ENCODE results near the gene GFM1.

Gene GFM1

GRCh38 chr3:158658889-158659288, 14.6 kb downstream of the GFM1 start:
- Histone ChIP-seq H3K27me3 (ENCODE audit: insufficient read depth, poor library complexity, severe bottlenecking) (no peaks in the 10 kb centered on the region), H3K27ac (replicated peaks) (no peak overlapping the region), H3K4me3 (replicated peaks; ENCODE audit: insufficient read depth, low read length) (no peak overlapping the region)
- TF ChIP-seq POLR2AphosphoS5 (IDR thresholded peaks at IDR 0.05; ENCODE audit: low read depth) = no peak
- no peak for TF ChIP-seq REST (IDR thresholded peaks at IDR 0.05; ENCODE audit: insufficient replicate concordance, low read depth)
- no peak for TF ChIP-seq GABPA (IDR thresholded peaks at IDR 0.05; ENCODE audit: low read depth)
- TF ChIP-seq SPI1 (IDR thresholded peaks at IDR 0.05; ENCODE audit: borderline replicate concordance, low read depth) = no peak
- no peak for TF ChIP-seq CTCF (IDR thresholded peaks at IDR 0.05; ENCODE audit: insufficient read depth, low read length)
- DNase-seq (ENCODE audit: low read depth in 1 of 2, low spot score in 1 of 2) = no peak

- DNase-seq (ENCODE audit: low read depth in 1 of 2, low spot score in 1 of 2) = peak in 1 of 2 experiments; percentile 69
- H3K27ac ChIP-seq (replicated peaks) = no peak overlapping the region
- no peak for TF ChIP-seq GABPA (IDR thresholded peaks at IDR 0.05; ENCODE audit: low read depth)
- peak; percentile 63 for TF ChIP-seq CTCF (IDR thresholded peaks at IDR 0.05; ENCODE audit: insufficient read depth, low read length)
- H3K4me3 ChIP-seq (replicated peaks; ENCODE audit: insufficient read depth, low read length) = no peak overlapping the region
- H3K27me3 ChIP-seq (ENCODE audit: insufficient read depth, poor library complexity, severe bottlenecking) = no peaks in the 10 kb centered on the region
These were observed 15.3 kb downstream of the GFM1 start for GRCh38 chr3:158659454-158660237.

- H3K27me3 ChIP-seq (ENCODE audit: insufficient read depth, poor library complexity, severe bottlenecking) = no peaks in the 10 kb centered on the region
- no peak overlapping the region for H3K27ac ChIP-seq (replicated peaks)
- no peak for DNase-seq (ENCODE audit: low read depth in 1 of 2, low spot score in 1 of 2)
- TF ChIP-seq GABPA (IDR thresholded peaks at IDR 0.05; ENCODE audit: low read depth) (no peak), REST (IDR thresholded peaks at IDR 0.05; ENCODE audit: insufficient replicate concordance, low read depth) (no peak), CTCF (IDR thresholded peaks at IDR 0.05; ENCODE audit: insufficient read depth, low read length) (no peak), POLR2AphosphoS5 (IDR thresholded peaks at IDR 0.05; ENCODE audit: low read depth) (no peak), SPI1 (IDR thresholded peaks at IDR 0.05; ENCODE audit: borderline replicate concordance, low read depth) (no peak)
- H3K4me3 ChIP-seq (replicated peaks; ENCODE audit: insufficient read depth, low read length) = no peak overlapping the region
These were observed 16.4 kb downstream of the GFM1 start for GRCh38 chr3:158660711-158661110.

- Histone ChIP-seq H3K27ac (replicated peaks) (no peak overlapping the region), H3K27me3 (ENCODE audit: insufficient read depth, poor library complexity, severe bottlenecking) (no peaks in the 10 kb centered on the region), H3K4me3 (replicated peaks; ENCODE audit: insufficient read depth, low read length) (no peak overlapping the region)
- no peak for TF ChIP-seq GABPA (IDR thresholded peaks at IDR 0.05; ENCODE audit: low read depth)
- no peak for TF ChIP-seq REST (IDR thresholded peaks at IDR 0.05; ENCODE audit: insufficient replicate concordance, low read depth)
- no peak for TF ChIP-seq SPI1 (IDR thresholded peaks at IDR 0.05; ENCODE audit: borderline replicate concordance, low read depth)
- TF ChIP-seq POLR2AphosphoS5 (IDR thresholded peaks at IDR 0.05; ENCODE audit: low read depth) = no peak
- no peak for TF ChIP-seq CTCF (IDR thresholded peaks at IDR 0.05; ENCODE audit: insufficient read depth, low read length)
- no peak for DNase-seq (ENCODE audit: low read depth in 1 of 2, low spot score in 1 of 2)
These were observed 18.9 kb downstream of the GFM1 start for GRCh38 chr3:158663246-158663645.

Data from HL-60 (cell line).